Measurements from ENCODE around the gene BAK1.
"Not testable (repeated sequence)": the region's sequence is repeated elsewhere in the genome, so short reads cannot be mapped to it uniquely, and the experiment has no call there.

BAK1 gene

DNA sequence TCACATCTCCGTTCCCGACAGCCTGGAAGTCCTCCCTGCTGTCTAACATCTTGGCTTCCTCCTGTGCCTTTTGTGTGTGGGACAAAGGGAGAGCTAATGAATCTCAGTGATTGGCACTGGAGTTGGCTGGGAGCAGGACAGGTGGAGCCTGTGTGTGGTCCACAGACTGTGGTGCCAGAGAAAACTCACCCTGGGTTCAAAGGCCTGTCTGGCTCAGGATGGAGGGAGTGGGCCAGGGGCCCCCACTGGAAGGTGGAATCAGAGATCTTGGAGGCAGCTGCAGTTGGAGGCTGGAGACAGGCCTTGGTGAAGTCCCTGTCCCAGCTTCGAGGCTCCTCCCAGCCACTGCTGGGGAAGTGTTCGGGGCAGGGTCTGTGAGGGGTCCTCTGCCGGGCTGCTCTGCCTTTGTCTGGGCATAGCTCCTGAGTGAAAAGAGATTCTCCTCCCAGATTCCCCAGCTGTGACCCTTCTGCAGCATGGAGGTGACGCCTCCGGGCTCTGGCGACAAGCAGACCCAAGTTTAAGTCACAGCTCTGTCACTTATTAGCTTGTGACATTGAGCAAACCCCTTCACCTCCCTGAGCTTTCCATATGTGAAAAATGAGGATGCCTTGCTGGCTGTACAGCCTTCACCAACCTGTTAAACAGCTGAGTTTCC is 27.2 kb upstream of the BAK1 start:
- DNase-seq, result no peak

DNA sequence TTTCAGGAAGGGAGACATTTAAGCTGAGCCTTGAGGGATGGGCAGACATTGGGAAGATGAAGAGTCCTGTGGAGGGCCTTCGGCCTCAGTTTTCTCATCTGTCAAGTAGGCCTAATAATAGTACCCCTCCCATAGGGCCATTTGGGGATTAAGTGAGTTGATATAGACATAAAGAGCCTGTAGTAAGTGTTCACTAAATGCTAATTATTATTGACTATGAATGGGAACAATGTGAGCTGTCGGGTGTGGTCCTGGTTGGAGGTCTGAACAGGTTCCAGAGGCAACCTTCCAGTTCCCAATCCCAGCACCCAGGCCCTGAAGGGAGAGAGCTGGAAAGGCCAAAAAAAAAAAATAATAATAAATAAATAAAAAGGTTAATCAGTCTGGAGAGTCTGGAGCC is 26.6 kb upstream of the BAK1 start:
- no peak for DNase-seq

DNA sequence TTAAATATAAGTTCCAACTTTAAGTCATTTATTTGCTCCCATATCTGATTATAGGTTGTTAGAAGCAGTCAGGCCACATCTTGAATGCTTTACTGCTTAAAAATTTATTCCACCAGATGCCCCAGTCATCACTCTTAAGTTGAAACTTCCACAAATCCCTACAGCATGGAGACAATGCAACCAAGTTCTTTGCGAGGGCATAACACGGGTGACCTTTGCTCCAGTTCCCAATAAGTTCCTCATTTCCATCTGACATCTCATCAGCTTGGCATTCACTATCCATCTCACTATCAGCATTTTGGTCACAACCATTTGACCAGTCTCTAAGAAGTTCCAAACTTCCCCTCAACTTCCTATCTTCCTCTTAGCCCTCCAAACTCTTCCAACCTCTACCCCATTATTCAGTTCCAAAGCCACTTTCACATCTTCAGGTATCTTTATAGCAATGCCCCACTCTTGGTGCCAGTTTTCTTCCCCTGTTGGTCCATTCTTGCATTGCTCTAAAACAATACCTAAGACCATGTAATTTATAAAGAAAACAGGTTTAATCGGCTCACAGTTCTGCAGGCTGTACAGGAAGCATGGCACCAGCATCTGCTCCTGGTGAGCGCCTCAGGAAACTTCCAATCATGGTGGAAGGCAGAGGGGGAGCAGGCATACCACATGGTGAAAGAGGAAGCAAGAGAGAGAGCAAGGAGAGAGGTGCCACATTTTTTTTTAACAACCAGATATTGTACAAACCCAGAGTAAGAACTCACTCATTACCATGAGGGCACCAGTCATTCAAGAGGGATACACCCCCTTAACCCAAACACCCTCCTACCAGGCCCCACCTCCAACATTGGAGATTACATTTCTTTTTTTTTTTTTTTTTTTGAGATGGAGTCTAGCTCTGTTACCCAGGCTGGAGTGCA is 25.1 kb upstream of the BAK1 start:
- no peak for DNase-seq

DNA sequence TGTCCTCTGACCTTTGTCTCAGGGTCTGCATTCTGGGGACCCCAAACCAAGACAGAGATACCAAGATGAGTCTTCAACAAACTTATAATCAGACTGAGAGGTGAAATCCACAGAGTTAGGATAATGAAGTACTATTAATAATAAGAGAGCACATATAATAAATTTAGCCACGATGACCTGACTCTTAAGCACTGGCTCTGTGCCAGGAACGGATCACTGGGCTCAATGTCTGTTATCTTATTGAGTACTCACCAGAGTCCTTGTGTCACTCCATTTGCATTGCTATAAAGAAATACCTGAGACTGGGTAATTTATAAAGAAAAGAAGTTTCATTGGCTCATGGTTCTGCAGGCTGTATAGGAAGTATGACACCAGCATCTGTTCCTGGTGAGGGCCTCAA is 22.1 kb upstream of the BAK1 start:
- no peak for DNase-seq

DNA sequence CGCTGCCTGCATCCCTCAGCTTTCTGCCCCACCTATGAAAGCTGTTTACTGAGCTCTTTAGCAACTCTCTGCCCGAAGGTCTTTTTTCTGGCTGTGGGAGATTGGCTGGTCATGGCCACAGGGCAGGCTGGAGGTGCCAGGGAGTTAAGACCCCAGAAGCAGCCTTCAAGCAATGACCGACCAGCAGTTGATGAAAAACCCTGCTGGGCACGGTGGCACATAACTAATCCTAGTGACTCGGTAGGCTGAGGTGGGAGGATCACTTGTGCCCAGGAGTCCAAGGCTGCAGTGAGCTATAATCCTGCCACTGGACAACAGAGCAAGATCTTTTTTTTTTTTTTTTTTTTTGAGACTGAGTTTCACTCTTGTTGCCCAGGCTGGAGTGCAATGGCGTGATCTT is 20.7 kb upstream of the BAK1 start:
- DNase-seq, result no peak

DNA sequence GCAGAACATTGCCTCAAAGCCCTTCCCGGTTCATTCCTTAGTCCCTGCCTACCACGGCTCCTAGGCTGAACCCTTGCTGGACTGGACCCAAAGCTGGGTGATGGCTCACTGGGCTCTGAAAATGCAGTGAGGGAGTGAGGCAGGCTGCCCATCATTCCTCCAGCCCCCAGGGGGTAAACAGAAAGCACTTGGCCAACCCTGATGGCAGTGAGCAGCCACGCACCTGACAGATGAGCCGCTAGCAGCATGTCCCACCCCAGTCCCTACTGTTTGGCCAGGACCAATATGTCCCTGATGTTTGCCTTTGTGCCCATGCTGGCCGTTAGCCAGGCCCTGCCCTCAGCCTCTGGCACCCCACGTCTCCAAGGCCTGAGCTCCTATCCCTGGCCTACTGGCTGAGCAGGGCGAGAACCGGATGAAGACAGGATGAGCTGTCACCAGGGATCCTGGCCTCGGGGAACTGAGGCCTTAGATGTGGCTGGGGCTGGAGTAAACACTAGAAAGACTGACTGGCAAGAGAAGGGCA is 19.4 kb upstream of the BAK1 start:
- no peak for DNase-seq

DNA sequence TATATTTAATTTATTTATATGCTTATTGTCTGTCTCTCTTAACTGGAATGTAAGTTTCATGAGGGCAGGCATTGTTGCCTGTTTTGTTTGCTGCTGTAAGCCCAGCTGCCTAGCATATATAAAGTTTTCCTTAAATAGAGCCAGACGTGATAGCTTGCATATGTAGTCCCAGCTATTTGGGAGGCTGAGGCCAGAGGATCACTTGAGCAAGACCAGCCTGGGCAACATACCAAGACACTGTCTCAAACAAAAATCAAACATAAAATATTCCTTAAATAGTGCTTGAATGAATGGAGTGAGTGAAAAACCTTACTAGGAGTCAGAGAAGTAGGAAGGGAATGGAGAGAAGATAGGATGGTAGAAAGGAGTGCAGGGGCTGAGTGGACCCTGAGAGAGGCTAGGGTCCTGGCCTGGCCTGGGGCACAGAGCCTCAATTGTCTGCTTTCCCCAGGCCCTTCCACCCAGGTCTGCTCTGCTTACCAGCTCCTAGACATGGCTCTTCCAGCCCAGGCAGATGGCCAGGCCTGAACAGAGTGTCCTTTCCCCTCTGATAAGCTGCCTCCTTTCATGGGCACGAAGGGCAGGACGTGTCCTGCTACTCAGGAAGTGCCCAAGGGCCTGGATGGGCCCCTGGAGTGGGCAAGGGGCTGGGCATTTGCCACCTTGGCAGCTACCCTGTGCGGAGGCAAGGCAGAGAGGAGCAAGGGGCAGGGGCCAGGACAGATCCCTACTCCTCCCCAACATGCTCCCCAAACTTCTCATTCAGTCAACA is 17.7 kb upstream of the BAK1 start:
- DNase-seq, result no peak

DNA sequence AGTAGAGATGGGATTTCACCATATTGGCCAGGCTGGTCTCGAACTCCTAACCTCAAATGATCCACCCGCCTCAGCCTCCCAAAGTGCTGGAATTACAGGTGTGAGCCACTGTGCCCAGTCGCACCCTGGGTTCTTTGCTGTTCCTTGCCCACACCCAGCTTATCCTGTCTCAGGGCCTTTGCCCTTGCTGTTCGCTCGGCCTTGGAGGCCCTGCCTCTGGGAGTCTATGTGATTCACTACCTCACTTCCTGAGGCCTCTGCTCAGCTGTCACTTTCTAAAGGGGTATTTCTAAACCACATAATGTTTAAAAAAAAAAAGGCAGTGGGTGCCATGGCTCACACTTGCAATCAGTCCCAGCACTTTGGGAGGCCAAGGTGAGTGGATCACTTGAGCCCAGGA is 16.8 kb upstream of the BAK1 start:
- not testable (repeated sequence) for DNase-seq

DNA sequence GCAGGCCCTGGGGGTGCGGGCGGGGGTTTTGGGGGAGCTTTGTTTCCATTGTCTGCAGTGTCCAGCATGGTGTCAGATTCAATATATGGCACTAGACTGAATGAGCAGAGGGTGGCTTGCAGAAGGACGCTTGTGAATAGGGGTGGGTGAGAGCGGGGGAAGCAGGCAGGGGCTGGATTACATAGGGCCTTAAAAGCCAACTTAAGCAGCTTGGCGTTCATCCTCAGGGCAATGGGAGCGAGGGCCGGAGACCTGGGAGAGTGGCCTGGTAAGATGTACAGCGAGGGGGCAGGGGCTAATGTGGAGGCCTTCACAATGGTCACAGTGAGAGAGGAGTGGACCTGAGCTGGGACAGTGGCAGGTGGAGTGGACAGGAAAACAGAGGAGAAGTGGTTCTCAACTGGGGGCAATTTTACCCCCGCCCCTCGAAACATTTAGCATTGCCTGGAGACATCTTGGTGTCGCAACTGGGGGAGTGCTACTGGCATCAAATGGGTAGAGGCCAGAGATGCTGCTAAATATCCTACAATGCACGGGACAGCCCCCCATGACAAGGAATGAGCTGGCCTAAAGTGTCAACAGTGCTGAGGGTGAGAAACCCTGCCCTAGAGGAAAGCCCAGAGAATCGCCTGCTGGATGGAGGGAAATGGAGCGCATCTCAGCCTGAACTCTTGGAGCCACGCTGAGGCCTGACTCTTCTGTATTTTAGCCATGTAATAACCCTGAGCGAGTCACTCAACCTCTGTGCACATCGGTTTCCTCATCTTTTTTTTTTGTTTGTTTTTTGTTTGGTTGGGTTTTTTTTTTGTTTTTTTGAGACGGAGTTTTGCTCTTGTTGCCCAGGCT is 15.1 kb upstream of the BAK1 start:
- DNase-seq, result no peak

DNA sequence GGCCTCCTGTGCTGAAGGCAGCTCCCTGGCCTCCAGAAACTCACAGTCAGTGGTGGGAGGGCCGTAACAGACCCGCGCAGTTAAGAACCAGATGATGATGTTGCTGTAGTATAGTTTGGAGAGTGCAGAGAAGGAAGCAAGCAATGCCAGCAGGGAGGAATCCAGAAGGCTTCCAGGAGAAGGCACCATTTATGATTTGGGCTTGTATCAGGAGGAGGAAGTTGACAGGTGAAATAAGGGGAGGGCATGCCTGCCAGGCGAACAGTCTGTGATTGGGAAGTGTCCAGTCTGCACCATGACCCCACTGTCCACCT is 13.3 kb upstream of the BAK1 start:
- no peak for DNase-seq

DNA sequence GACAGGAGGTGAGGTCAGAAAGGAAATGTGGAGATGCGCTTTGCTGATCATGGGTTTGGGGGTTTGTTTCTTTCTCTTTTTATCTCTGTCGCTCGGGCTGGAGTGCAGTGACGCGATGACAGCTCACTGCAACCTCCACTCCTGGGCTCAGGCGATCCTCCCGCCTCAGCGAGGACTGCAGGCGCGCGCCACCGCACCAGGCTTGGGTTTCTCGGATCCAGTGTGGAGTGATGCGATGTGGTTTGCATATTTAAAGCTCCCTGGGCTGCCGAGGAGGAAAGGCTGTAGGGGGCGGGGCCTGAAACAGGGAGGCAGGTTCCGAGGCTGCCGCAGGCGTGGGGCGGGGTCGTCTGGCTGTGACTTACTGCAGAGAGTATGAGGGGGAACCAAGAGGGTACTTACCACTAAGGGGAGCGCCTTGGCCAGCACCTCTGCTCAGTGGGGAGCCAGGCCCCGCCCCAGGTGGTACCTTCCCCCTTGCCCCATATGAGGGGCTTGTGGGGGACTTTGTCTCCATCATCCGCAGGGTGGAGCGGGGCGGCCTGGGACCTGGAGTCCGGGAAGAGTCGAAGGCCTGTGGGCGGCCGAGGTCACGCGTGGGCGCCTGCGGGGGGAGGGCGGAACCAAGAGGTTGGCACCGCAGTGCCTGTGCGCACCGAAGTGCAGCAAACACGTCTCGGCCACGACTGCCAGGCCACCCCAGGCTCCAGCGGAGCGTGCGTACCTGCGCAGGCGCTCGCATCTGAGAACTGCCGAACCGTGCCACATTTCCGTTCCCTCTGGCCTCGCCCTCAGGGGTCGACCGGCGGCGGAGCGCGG is 12.7 kb upstream of the BAK1 start:
- DNase-seq, result no peak

DNA sequence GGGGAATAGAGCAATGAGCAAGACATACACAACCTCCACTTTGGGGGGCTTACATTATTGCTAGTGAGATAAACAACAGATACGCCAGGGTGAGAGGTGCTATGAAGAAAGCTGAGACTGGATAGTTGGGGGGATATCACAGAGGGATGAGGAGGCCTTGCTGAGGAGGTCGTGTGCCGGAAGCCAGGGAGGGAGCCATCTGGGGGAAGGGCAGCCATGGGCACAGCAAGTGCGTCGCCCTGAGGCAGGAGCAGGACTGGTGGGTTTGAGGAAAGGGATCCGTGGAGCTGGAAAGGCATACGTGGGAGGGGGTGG is 12.2 kb upstream of the BAK1 start:
- DNase-seq, result no peak

DNA sequence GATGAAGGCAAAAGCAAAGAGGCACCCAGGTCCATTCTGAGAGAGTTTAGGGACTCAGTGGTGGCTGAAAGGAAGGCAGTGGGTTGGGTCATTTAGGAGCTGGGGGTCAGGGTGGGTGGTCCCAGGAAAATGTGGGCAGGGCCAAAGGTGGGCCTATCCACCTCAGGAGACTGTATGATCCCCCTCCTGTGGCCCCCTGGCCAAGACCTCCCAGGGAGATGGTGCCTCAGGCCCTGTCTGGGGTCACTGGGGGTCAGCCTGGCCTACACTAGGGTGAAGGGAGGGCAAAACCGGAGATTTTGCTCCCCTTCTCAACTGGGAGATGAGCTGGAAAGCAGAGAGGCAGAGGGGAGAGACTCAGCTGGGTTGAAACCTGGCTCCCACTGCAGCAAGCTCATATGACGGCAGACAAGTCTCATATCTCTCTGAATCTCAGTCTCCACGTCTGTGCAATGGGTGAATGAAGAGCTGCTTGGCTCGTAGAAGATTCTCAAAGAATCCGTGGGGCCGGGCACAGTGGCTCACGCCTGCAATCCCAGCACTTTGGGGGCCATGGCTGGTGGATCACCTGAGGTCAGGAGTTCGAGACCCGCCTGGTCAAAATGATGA is 11.5 kb upstream of the BAK1 start:
- no peak for DNase-seq

DNA sequence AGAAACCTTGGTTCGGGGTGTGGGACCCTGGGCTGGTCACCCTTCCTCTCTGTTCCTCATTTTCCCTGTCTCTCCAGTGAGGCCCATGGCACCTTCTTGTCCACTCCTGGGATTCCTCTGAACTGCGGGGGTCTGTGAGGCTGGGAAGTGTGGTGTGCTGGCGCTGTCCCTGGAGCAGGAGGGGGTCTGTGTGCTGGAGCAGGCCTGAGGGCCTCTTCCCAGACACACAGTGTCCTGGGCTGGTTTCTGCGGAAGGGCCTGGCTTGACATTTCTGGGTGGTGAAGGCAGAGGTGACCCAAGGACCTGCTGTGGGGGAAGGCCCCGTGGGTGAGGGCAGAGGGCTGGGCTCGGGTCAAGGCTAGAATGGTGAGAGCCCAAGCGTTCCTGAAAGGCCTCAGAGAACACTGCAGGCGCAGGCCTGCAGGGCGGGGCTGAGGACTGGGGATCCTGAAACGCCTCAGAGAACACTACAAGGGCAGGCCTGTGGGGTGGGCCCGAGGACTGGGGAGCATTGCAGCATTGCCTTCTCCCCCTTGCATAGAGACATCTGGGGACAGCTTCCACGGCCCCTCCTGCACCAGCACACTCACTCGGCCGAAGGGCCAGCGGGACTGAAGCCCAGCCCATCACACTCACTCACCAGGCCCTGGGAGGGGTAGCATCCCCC is 10.6 kb upstream of the BAK1 start:
- DNase-seq, result no peak

DNA sequence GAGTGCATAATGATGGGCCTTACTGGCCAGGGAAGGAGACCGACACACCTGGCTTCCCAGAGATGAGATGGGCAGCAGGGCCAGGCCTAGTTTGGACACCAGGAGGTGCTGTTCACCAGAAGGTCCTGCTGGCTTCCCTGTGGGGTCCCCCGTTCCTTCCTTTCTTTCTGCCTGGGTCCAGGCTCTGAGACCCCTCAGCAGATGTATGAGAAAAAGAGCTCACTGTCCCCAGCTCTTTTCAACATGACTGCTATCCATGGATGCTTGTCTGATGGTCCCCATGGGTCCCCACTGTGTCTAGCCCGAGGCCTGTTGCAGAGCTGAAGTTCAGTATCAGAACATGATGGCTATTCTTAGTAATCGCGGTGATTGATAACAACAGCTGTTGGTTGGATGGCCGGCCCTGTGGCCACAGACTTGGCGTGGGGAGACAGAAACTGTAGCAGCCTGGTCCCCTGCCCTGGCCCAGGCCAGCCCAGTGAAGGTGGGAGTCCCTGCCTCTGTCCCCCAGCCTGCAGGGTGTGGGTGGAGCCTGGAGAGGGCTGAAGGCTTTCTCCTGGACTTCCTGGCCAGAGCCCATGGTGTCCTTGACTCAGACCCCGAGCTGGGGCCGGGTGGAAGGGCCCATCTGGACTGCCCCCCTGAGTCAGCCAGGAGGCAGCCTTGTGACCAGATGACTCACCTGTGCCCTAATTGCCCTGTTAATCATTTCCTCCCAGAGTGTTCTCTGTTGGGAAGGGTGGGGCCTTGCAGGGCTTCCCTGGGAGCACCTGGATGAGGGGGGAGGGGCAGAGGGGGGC is 9.9 kb upstream of the BAK1 start:
- DNase-seq, result no peak

DNA sequence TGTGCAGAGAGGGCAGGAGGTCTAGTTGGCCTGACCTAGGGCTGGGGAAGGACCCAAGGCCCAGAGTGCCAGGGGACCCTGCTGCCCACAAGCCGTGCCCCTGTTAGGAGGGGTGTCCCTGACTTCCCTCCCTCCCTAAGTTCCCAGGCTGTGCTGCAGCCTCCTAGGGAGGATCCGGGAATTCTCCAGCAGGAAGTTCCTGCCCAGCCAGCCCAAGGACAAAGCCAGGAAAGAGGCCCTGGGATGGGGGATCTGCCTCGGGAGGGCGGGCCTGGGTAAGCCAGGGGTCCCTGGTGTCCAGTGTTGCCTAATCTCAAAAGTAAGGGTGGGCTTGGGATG is 9.3 kb upstream of the BAK1 start:
- no peak for DNase-seq

DNA sequence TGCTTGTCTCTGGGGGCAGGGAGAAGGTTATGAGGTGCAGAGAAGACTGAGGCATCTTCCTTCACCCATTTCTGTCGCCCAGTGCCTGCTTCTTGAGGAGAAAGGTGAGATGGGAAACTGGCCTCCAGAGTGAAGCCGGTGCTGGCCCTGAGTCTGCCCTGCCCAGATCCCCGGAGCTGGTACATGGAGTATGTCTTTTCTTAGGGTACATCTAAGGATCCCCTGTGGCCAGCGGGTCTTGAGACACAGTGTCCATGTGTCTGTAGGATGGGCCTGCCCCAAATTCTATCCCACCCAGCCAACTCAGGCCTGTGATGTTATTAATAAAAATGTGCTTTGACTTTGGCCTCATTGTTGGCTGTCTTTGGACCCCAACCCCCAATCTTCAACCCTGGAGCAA is 8.8 kb upstream of the BAK1 start:
- DNase-seq, result no peak

DNA sequence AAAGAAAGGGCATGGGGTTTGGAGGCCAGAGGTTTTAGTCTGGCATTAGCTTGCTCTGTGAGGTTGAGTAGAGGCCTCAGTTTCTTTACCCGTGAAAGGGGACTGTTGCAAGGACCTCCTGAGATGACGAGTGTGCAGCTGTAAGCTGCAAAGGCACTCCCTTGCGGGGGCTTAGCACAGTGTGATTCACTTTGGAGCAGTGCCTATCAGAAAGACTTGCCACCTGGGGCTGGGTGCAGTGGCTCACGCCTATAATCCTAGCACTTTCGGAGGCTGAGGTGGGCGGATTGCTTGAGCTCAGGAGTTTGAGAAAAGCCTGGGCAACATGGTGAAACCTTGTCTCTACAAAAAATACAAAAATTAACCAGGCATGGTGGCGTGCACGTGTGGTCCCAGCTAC is 7.5 kb upstream of the BAK1 start:
- no peak for DNase-seq

DNA sequence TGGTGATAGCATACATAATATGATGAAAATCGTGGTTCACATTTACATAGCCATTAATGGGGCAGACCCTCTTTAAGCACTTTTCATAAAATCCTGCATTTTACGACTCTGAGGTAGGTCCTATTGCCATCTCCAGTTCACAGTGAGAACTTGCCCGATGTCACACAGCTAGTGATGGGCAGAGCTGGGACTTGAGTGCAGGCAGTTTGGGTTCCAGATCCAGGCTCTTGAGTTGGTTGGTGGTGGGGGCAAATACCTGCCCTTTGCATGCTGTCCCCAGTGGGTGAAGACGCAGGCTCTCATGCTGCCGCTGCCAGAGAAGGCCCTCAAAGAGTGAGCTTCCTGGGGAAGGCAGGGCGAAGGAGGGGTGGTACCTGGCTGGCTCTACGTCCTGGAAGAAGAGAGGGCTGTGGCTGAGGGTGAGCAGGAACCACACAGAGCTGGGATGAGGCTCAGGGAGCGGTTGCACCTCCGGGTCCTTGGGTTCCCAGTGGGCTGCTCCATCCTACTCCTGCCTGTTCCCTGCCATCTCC is 6.1 kb upstream of the BAK1 start:
- DNase-seq, result no peak

Data from NCI-H2171 (cell line).